HG02938 (cell line): ENCODE results near the gene RER1.

Experiments
- ATAC-seq: cut with Tn5 transposase; IDR thresholded peaks from one replicate; pipeline ENCODE4 v1.9.1; 2021; ENCODE audit warnings: mild to moderate bottlenecking, moderate library complexity; ENCODE audit not compliant: unreplicated experiment

RER1 gene

GRCh38 chr1:2388004-2388913 lies 3.4 kb upstream of the RER1 start:
- ATAC-seq, result no peak

- ATAC-seq, result no peak
These were observed 2.0 kb upstream of the RER1 start for GRCh38 chr1:2389644-2390043.

GRCh38 chr1:2391931-2392509 lies 379 bp downstream of the RER1 start:
- ATAC-seq, result peak; percentile 3

GRCh38 chr1:2392686-2393085 lies 1.0 kb downstream of the RER1 start:
- ATAC-seq, result no peak

- no peak for ATAC-seq
These were observed 1.8 kb downstream of the RER1 start for GRCh38 chr1:2393471-2393877.

GRCh38 chr1:2394220-2394619 lies 2.6 kb downstream of the RER1 start:
- ATAC-seq, result no peak

- no peak for ATAC-seq
These were observed 3.1 kb downstream of the RER1 start for GRCh38 chr1:2394761-2395160.

GRCh38 chr1:2395245-2395644 lies 3.6 kb downstream of the RER1 start:
- ATAC-seq, result no peak

- no peak for ATAC-seq
These were observed 4.4 kb downstream of the RER1 start for GRCh38 chr1:2396059-2396458.

GRCh38 chr1:2396476-2396875 lies 4.8 kb downstream of the RER1 start:
- no peak for ATAC-seq

GRCh38 chr1:2397007-2397679 lies 5.5 kb downstream of the RER1 start:
- ATAC-seq, result no peak

GRCh38 chr1:2398871-2399270 lies 7.2 kb downstream of the RER1 start:
- no peak for ATAC-seq

- ATAC-seq, result no peak
These were observed 8.4 kb downstream of the RER1 start for GRCh38 chr1:2399890-2400575.

- ATAC-seq, result no peak
These were observed 8.9 kb downstream of the RER1 start for GRCh38 chr1:2400576-2400909.

- ATAC-seq, result no peak
These were observed 9.5 kb downstream of the RER1 start for GRCh38 chr1:2400950-2401649.

GRCh38 chr1:2402420-2402819 lies 10.8 kb downstream of the RER1 start:
- no peak for ATAC-seq

GRCh38 chr1:2403273-2403672 lies 11.6 kb downstream of the RER1 start:
- no peak for ATAC-seq

- ATAC-seq, result no peak
These were observed 12.7 kb downstream of the RER1 start for GRCh38 chr1:2404142-2404889.

GRCh38 chr1:2404890-2405511 lies 13.4 kb downstream of the RER1 start:
- ATAC-seq, result no peak
